Esophagus (tissue), 2 donors: ENCODE data around the gene FLNB. TPM values are rescaled to one million over a fixed set of nuclear protein-coding genes. Genes with fewer than 3 reads are reported as not detected.

Experiments
- polyA plus RNA-seq, 2 donors: library from polyadenylated mRNA; stranded (reverse); fragments of 200-250 nt; gene quantifications; one replicate each; pipeline ENCODE4 v1.2.3, GENCODE V29; 2013
- donor health status: healthy with polysubstance abuse.
- donor health status: Bipolar disorder and iron deficiency.

FLNB gene
- polyA plus RNA-seq, 2 donors = 50.8 to 52.5 TPM

Other genes starting within 250 kb of the FLNB start
- 10 to 100 TPM in 1 of 2 donors, 1 to 10 TPM in 1; 7.5 to 39.3 TPM for gene DNASE1L3, start 202.6 kb downstream of the FLNB start, polyA plus RNA-seq
- gene ABHD6, start 229.4 kb downstream of the FLNB start, polyA plus RNA-seq = 1 to 10 TPM; 4.3 to 5.6 TPM